Endothelial cell of umbilical vein (primary cell): ENCODE results near the gene GNB5.

Experiments
- JUN ChIP-seq: IDR thresholded peaks from 2 replicates; pipeline ENCODE4 v1.6.1; 2011; ENCODE audit warnings: borderline replicate concordance, low read depth; ENCODE audit not compliant: insufficient read length, insufficient read depth
- MAX ChIP-seq: IDR thresholded peaks from 2 replicates; pipeline ENCODE4 v1.6.1; 2011; ENCODE audit not compliant: insufficient read depth, insufficient read length
- MYC ChIP-seq: IDR thresholded peaks from one replicate; pipeline ENCODE4 v1.6.1; 2011; ENCODE audit warnings: mild to moderate bottlenecking, low read depth, low read length
- POLR2A ChIP-seq: IDR thresholded peaks from 2 replicates; pipeline ENCODE4 v1.6.1; 2012; ENCODE audit warnings: low read depth, mild to moderate bottlenecking, control low read depth, low read length
- POLR2AphosphoS5 ChIP-seq: IDR thresholded peaks from 2 replicates; pipeline ENCODE4 v1.6.1; 2012; ENCODE audit warnings: low read depth, mild to moderate bottlenecking, control low read depth, low read length, moderate library complexity; ENCODE audit not compliant: insufficient read depth
- TF ChIP-seq, protein P1 (sequence below), 2 donors: IDR thresholded peaks; 1 replicate in 1 of 2; 2 replicates in 1 of 2; pipeline ENCODE4 v1.5.1; 2011; ENCODE audit warnings: low read length in 2 of 2, mild to moderate bottlenecking in 2 of 2, moderate library complexity in 2 of 2, control low read depth in 1 of 2, inconsistent platforms in 1 of 2, low read depth in 1 of 2; ENCODE audit not compliant: insufficient read depth in 1 of 2; ENCODE audit errors: extremely low read depth in 1 of 2

DNA sequence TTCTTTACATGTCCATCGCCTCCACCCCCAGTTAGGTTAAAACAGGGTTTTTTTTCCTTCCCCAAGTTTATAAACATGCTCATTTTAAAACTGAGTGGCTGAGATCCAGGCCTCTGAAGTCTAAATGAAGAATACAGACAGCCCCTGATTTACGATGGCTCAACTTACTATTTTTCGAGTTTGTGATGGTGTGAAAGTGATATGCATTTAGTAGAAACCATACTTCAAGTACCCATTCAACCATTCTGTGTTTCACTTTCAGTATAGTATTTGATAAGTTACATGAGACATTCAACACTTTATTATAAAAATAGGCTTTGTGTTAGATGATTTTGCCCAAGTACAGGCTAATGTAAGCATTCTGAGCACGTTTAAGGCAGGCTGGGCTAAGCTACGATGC, 30.5 kb upstream of the GNB5 start:
- TF ChIP-seq, protein P1, sequence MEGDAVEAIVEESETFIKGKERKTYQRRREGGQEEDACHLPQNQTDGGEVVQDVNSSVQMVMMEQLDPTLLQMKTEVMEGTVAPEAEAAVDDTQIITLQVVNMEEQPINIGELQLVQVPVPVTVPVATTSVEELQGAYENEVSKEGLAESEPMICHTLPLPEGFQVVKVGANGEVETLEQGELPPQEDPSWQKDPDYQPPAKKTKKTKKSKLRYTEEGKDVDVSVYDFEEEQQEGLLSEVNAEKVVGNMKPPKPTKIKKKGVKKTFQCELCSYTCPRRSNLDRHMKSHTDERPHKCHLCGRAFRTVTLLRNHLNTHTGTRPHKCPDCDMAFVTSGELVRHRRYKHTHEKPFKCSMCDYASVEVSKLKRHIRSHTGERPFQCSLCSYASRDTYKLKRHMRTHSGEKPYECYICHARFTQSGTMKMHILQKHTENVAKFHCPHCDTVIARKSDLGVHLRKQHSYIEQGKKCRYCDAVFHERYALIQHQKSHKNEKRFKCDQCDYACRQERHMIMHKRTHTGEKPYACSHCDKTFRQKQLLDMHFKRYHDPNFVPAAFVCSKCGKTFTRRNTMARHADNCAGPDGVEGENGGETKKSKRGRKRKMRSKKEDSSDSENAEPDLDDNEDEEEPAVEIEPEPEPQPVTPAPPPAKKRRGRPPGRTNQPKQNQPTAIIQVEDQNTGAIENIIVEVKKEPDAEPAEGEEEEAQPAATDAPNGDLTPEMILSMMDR (IDR thresholded peaks at IDR 0.05; ENCODE audit: extremely low read depth in 1 of 2, insufficient read depth in 1 of 2, low read depth in 1 of 2, low read length in 2 of 2): no peak
- no peak for TF ChIP-seq MAX
- no peak for TF ChIP-seq POLR2AphosphoS5
- TF ChIP-seq MYC: no peak
- no peak for TF ChIP-seq POLR2A
- no peak for TF ChIP-seq JUN
